Muscle of back (tissue), 11 donors: Measurements from ENCODE around the gene CDH16. TPM values are rescaled to one million over a fixed set of nuclear protein-coding genes. Genes with fewer than 3 reads are reported as not detected.

Experiments
- DNase-seq, 3 donors: peaks; one replicate each; pipeline versions ENCODE4 v3.0.0 to v3.0.0-alpha.2; 2013
- polyA plus RNA-seq, 10 donors: library from polyadenylated mRNA; unstranded; fragments of 120-200 nt; gene quantifications; one replicate each; pipeline ENCODE4 v1.2.1, GENCODE V29; 2013; ENCODE audit not compliant: insufficient read length in 10 of 10

The CDH16 gene
- polyA plus RNA-seq, 10 donors: 0.07 to 0.31 (median 0.13) TPM; not detected in 5

GRCh38 chr16:66927918-66928649, 9.4 kb upstream of the CDH16 start:
- peak; percentile 32 to 37 (median 36) for DNase-seq

GRCh38 chr16:66926961-66927436, 8.3 kb upstream of the CDH16 start:
- peak in 1 of 3 donors; percentile 27 for DNase-seq

GRCh38 chr16:66926171-66926947, 7.7 kb upstream of the CDH16 start:
- no peak for DNase-seq

GRCh38 chr16:66925322-66925840, 6.7 kb upstream of the CDH16 start, which contains the start of gene RRAD:
TSS of gene RRAD (minus strand) at chr16:66925535. CDS start at chr16:66925179, 356 bp downstream.
- peak in 1 of 3 donors; percentile 36 for DNase-seq

GRCh38 chr16:66924527-66925321, 6.0 kb upstream of the CDH16 start:
- DNase-seq: no peak

- DNase-seq: no peak
Measured at GRCh38 chr16:66923866-66924265, 5.2 kb upstream of the CDH16 start.

- no peak for DNase-seq
Measured at GRCh38 chr16:66923247-66923731, 4.6 kb upstream of the CDH16 start.

- DNase-seq: no peak
Measured at GRCh38 chr16:66921729-66922450, 3.2 kb upstream of the CDH16 start.

- DNase-seq: no peak
Measured at GRCh38 chr16:66920924-66921680, 2.4 kb upstream of the CDH16 start.

GRCh38 chr16:66920299-66920590, 1.6 kb upstream of the CDH16 start:
- no peak for DNase-seq

- no peak for DNase-seq
Measured at GRCh38 chr16:66919569-66920298, 1.0 kb upstream of the CDH16 start.

- DNase-seq: no peak
Measured at GRCh38 chr16:66918355-66918754, 330 bp downstream of the CDH16 start.

- no peak for DNase-seq
Measured at GRCh38 chr16:66917741-66918140, 944 bp downstream of the CDH16 start.

- DNase-seq: no peak
Measured at GRCh38 chr16:66916518-66916917, 2.2 kb downstream of the CDH16 start.

GRCh38 chr16:66915041-66915440, 3.6 kb downstream of the CDH16 start:
- DNase-seq: no peak

GRCh38 chr16:66914541-66914940, 4.1 kb downstream of the CDH16 start:
- no peak for DNase-seq

GRCh38 chr16:66913711-66914110, 5.0 kb downstream of the CDH16 start:
- no peak for DNase-seq

- no peak for DNase-seq
Measured at GRCh38 chr16:66913081-66913480, 5.6 kb downstream of the CDH16 start.

- no peak for DNase-seq
Measured at GRCh38 chr16:66911801-66912200, 6.9 kb downstream of the CDH16 start.

GRCh38 chr16:66911112-66911511, 7.6 kb downstream of the CDH16 start:
- DNase-seq: no peak
